HepG2 (cell line): ENCODE data around the gene ATAD3C. TPM values are rescaled to one million over a fixed set of nuclear protein-coding genes. Genes with fewer than 3 reads are reported as not detected.

Experiments
- MEIS2 ChIP-seq: sonication (generic); formaldehyde crosslinking; IDR thresholded peaks from 2 replicates; pipeline ENCODE4 v1.9.0; 2021; ENCODE audit warnings: mild to moderate bottlenecking, missing genetic modification reagents
- REPIN1 ChIP-seq: sonication (generic); formaldehyde crosslinking; IDR thresholded peaks from 2 replicates; pipeline ENCODE4 v1.8.0; 2022; ENCODE audit warnings: missing genetic modification reagents, low read depth, mild to moderate bottlenecking, borderline replicate concordance
- ZNF816 ChIP-seq: sonication (generic); formaldehyde crosslinking; IDR thresholded peaks from 2 replicates; pipeline ENCODE4 v1.8.0; 2022; ENCODE audit warnings: missing genetic modification reagents, mild to moderate bottlenecking, borderline replicate concordance
- polyA plus RNA-seq, 8 experiments: library from polyadenylated mRNA; depleted of rRNA in 3 of 8; stranded (reverse) in 7 of 8; unstranded in 1 of 8; fragments of >200 nt; fragmentation: Illumina TruSeq in 4 of 8; extraction: Trizol in 4 of 8; gene quantifications; 2 replicates each; pipeline versions ENCODE4 v1.2.1 to v1.2.3, GENCODE V29; 2011 to 2016; ENCODE audit warnings: low read depth in 4 of 8, missing spikeins in 1 of 8, mixed read lengths in 1 of 8; ENCODE audit not compliant: insufficient read depth in 1 of 8
- total RNA-seq, 5 experiments: library from RNA; depleted of rRNA; stranded (reverse); fragments of >200 nt; fragmentation: Illumina TruSeq; extraction: Trizol; gene quantifications; 2 replicates each; pipeline ENCODE4 v1.2.3, GENCODE V29; 2016; ENCODE audit warnings: low read depth in 1 of 5
- TF ChIP-seq, protein P1 (sequence below): sonication (generic); formaldehyde crosslinking; IDR thresholded peaks from 2 replicates; pipeline ENCODE4 v1.9.0; 2021; ENCODE audit warnings: mild to moderate bottlenecking, missing genetic modification reagents
- TF ChIP-seq, protein P2 (sequence below): sonication (generic); formaldehyde crosslinking; IDR thresholded peaks from one replicate; pipeline ENCODE4 v1.5.1; 2020; ENCODE audit warnings: mild to moderate bottlenecking, missing genetic modification reagents; ENCODE audit errors: not compliant biosample characterization

Gene ATAD3C
- total and polyA plus RNA-seq, 2 of the 13 experiments (the other 11 are each of a cell fraction or from before 2014, with no cell fraction given): 2.4 to 3.2 TPM

DNA sequence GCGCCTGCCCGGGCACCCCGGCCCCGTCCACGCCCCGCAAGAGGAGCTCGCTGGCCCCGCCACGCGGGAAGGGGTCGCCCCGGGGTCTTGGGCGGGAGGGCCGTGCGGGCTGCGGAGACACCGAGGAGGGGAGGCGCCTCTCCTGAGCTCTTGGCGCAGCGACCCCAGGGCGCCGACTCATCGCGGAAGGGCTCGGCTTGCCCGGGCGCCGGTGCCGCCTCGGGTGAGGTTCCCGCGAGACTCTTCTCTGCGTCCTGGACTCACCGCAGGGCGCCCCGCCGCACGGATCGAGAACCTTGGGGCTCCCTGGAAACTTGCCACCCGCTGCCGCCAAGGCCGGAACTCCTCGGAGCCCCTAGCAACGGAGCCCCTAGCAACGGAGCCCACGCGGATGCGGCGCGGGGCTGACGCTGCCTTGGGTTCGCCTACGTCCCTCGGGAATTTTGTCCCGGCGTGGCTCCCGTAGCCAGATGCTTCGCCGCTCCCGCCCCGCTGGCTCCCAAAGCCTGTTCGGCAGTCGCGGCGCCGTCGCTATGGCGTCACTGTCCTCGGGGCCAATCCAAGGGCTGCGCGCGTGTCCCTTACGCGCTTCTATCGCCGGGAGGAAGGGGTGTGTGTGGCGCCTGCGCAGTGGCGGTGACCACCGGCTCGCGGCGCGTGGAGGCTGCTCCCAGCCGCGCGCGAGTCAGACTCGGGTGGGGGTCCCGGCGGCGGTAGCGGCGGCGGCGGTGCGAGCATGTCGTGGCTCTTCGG is 62.2 kb downstream of the ATAD3C start, which contains the start of gene ATAD3A (continued):
- TF ChIP-seq REPIN1 (CRISPR knock-in tag): peak; percentile 67
- no peak for TF ChIP-seq MEIS2
- TF ChIP-seq, protein P1, sequence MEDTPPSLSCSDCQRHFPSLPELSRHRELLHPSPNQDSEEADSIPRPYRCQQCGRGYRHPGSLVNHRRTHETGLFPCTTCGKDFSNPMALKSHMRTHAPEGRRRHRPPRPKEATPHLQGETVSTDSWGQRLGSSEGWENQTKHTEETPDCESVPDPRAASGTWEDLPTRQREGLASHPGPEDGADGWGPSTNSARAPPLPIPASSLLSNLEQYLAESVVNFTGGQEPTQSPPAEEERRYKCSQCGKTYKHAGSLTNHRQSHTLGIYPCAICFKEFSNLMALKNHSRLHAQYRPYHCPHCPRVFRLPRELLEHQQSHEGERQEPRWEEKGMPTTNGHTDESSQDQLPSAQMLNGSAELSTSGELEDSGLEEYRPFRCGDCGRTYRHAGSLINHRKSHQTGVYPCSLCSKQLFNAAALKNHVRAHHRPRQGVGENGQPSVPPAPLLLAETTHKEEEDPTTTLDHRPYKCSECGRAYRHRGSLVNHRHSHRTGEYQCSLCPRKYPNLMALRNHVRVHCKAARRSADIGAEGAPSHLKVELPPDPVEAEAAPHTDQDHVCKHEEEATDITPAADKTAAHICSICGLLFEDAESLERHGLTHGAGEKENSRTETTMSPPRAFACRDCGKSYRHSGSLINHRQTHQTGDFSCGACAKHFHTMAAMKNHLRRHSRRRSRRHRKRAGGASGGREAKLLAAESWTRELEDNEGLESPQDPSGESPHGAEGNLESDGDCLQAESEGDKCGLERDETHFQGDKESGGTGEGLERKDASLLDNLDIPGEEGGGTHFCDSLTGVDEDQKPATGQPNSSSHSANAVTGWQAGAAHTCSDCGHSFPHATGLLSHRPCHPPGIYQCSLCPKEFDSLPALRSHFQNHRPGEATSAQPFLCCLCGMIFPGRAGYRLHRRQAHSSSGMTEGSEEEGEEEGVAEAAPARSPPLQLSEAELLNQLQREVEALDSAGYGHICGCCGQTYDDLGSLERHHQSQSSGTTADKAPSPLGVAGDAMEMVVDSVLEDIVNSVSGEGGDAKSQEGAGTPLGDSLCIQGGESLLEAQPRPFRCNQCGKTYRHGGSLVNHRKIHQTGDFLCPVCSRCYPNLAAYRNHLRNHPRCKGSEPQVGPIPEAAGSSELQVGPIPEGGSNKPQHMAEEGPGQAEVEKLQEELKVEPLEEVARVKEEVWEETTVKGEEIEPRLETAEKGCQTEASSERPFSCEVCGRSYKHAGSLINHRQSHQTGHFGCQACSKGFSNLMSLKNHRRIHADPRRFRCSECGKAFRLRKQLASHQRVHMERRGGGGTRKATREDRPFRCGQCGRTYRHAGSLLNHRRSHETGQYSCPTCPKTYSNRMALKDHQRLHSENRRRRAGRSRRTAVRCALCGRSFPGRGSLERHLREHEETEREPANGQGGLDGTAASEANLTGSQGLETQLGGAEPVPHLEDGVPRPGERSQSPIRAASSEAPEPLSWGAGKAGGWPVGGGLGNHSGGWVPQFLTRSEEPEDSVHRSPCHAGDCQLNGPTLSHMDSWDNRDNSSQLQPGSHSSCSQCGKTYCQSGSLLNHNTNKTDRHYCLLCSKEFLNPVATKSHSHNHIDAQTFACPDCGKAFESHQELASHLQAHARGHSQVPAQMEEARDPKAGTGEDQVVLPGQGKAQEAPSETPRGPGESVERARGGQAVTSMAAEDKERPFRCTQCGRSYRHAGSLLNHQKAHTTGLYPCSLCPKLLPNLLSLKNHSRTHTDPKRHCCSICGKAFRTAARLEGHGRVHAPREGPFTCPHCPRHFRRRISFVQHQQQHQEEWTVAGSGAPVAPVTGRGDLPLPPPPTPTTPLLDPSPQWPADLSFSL (CRISPR knock-in tag): no peak
- TF ChIP-seq, protein P2, sequence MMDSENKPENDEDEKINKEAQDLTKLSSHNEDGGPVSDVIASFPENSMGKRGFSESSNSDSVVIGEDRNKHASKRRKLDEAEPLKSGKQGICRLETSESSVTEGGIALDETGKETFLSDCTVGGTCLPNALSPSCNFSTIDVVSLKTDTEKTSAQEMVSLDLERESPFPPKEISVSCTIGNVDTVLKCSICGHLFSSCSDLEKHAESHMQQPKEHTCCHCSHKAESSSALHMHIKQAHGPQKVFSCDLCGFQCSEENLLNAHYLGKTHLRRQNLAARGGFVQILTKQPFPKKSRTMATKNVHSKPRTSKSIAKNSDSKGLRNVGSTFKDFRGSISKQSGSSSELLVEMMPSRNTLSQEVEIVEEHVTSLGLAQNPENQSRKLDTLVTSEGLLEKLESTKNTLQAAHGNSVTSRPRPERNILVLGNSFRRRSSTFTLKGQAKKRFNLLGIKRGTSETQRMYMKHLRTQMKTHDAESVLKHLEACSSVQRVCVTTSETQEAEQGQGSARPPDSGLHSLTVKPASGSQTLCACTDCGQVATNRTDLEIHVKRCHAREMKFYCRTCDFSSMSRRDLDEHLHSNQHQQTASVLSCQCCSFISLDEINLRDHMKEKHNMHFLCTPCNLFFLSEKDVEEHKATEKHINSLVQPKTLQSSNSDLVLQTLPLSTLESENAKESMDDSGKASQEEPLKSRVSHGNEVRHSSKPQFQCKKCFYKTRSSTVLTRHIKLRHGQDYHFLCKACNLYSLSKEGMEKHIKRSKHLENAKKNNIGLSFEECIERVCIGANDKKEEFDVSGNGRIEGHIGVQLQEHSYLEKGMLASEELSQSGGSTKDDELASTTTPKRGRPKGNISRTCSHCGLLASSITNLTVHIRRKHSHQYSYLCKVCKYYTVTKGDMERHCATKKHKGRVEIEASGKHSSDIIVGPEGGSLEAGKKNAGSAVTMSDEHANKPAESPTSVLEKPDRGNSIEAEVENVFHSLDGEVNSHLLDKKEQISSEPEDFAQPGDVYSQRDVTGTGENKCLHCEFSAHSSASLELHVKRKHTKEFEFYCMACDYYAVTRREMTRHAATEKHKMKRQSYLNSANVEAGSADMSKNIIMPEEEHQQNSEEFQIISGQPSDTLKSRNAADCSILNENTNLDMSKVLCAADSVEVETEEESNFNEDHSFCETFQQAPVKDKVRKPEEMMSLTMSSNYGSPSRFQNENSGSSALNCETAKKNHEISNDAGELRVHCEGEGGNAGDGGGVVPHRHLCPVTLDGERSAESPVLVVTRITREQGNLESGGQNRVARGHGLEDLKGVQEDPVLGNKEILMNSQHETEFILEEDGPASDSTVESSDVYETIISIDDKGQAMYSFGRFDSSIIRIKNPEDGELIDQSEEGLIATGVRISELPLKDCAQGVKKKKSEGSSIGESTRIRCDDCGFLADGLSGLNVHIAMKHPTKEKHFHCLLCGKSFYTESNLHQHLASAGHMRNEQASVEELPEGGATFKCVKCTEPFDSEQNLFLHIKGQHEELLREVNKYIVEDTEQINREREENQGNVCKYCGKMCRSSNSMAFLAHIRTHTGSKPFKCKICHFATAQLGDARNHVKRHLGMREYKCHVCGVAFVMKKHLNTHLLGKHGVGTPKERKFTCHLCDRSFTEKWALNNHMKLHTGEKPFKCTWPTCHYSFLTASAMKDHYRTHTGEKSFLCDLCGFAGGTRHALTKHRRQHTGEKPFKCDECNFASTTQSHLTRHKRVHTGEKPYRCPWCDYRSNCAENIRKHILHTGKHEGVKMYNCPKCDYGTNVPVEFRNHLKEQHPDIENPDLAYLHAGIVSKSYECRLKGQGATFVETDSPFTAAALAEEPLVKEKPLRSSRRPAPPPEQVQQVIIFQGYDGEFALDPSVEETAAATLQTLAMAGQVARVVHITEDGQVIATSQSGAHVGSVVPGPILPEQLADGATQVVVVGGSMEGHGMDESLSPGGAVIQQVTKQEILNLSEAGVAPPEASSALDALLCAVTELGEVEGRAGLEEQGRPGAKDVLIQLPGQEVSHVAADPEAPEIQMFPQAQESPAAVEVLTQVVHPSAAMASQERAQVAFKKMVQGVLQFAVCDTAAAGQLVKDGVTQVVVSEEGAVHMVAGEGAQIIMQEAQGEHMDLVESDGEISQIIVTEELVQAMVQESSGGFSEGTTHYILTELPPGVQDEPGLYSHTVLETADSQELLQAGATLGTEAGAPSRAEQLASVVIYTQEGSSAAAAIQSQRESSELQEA (CRISPR knock-in tag): no peak
- TF ChIP-seq ZNF816 (CRISPR knock-in tag): 0 out of 2 replicates have a peak, but pooled peaks have one; percentile 44
